NCI-H510A treated with DMSO at 0.1 percent for 48 hours (cell line): ENCODE measurements around the gene CKS1B.
"Not testable (repeated sequence)": the region's sequence is repeated elsewhere in the genome, so short reads cannot be mapped to it uniquely, and the experiment has no call there.

Source experiments
- DNase-seq: peaks from one replicate; lab custom pipeline; 2025; lab: John Stamatoyannopoulos, UW

CKS1B gene

GRCh38 chr1:154964359-154964758, 10.1 kb upstream of the CKS1B start:
- DNase-seq: no peak

GRCh38 chr1:154966111-154966510, 8.4 kb upstream of the CKS1B start:
- no peak for DNase-seq

GRCh38 chr1:154967331-154967950, 7.0 kb upstream of the CKS1B start:
- no peak for DNase-seq

- DNase-seq: peak; percentile 80
Measured at GRCh38 chr1:154968731-154969130, 5.8 kb upstream of the CKS1B start.

GRCh38 chr1:154969246-154969645, 5.2 kb upstream of the CKS1B start:
- DNase-seq: no peak

- DNase-seq: no peak
Measured at GRCh38 chr1:154969860-154970452, 4.5 kb upstream of the CKS1B start.

GRCh38 chr1:154970631-154971340, 3.7 kb upstream of the CKS1B start, which contains the start of gene SHC1:
Gene SHC1 (minus strand): TSS chr1:154970747. CDS start chr1:154970526, 221 bp downstream.
- peak; percentile 78 for DNase-seq

GRCh38 chr1:154971341-154971998, 3.0 kb upstream of the CKS1B start:
- DNase-seq: no peak

GRCh38 chr1:154972213-154972516, 2.3 kb upstream of the CKS1B start:
- no peak for DNase-seq

- peak; percentile 75 for DNase-seq
Measured at GRCh38 chr1:154972517-154973343, 1.8 kb upstream of the CKS1B start.

GRCh38 chr1:154973344-154974101, 958 bp upstream of the CKS1B start:
- DNase-seq: peak; percentile 97

GRCh38 chr1:154974808-154975408, 427 bp downstream of the CKS1B start:
- DNase-seq: peak; percentile 96

- DNase-seq: no peak
Measured at GRCh38 chr1:154975409-154976059, 1.1 kb downstream of the CKS1B start.

GRCh38 chr1:154977762-154978161, 3.3 kb downstream of the CKS1B start:
- not testable (repeated sequence) for DNase-seq

GRCh38 chr1:154978360-154978759, 3.9 kb downstream of the CKS1B start:
- no peak for DNase-seq

GRCh38 chr1:154982341-154982740, 7.9 kb downstream of the CKS1B start:
- no peak for DNase-seq

GRCh38 chr1:154982897-154983648, 8.6 kb downstream of the CKS1B start, which contains the start of gene FLAD1:
Gene FLAD1 (plus strand): TSS chr1:154983344. CDS start chr1:154983695, 351 bp downstream.
- DNase-seq: peak; percentile 99

- DNase-seq: no peak
Measured at GRCh38 chr1:154983776-154984466, 9.4 kb downstream of the CKS1B start.

GRCh38 chr1:154986736-154987135, 12.3 kb downstream of the CKS1B start:
- not testable (repeated sequence) for DNase-seq
